Measurements from ENCODE around the gene CCDC106. TPM values are rescaled to one million over a fixed set of nuclear protein-coding genes. Genes with fewer than 3 reads are reported as not detected.

CCDC106 gene
- total RNA-seq, 1 donor from 2014 or later, result 8.9 TPM

DNA sequence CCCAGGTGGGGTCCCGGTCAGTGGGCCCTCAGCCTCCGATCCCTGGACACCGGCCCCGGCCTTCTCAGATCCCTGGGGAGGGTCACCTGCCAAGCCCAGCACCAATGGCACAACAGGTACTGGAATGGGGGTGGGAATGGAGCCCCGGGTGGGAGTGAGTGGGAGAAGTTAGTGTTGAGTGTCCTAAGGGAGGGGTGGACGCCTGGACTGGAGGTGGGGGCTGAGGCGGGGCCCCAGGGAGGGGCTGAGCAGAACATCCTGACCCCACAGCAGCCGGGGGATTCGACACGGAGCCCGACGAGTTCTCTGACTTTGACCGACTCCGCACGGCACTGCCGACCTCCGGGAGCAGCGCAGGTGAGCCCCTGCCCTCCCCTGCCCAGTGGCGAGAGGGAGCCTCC is 44.7 kb downstream of the CCDC106 start:
- intact Hi-C loops (cut with micrococcal nuclease), result no loop called here

DNA sequence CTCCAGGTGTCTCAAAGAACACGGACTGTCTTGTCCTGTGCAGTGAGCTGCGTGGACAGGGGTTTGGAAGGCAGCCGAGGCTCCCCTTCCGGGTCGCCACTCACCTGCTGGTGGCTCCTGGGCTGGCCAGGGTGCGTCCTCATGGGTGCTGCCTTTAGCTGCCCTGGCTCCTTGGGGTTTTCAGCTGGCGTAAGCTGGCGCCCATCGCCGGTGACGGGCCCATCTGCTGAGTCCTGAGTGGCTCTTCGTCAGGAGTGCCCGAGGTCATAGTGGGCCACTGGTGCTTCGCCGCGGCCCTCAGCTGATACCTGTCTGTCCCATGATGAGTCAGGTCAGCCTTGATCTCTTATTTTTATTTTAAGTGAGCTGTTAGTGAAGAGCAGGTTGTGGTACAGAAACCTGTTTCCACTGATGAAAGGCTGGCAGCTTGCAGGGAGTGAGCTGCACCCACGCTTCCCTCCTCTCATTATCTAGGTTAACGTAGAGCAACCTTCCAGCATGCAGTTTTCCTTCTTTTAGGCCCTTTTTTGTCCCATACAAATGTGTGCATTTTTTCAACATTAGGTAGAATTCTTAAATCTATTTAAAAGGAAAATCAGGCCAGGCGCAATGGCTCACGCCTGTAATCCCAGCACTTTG is 45.4 kb downstream of the CCDC106 start:
- intact Hi-C loops (cut with micrococcal nuclease), result no loop called here

GRCh38 chr19:55694241-55694655 is 46.2 kb downstream of the CCDC106 start:
- intact Hi-C loops (cut with micrococcal nuclease), result no loop called here

GRCh38 chr19:55694656-55695491 is 46.9 kb downstream of the CCDC106 start:
- intact Hi-C loops (cut with micrococcal nuclease), result no loop called here

GRCh38 chr19:55695511-55696290 is 47.7 kb downstream of the CCDC106 start:
- intact Hi-C loops (cut with micrococcal nuclease), result no loop called here

GRCh38 chr19:55696301-55697068 is 48.5 kb downstream of the CCDC106 start:
- intact Hi-C loops (cut with micrococcal nuclease), result no loop called here

DNA sequence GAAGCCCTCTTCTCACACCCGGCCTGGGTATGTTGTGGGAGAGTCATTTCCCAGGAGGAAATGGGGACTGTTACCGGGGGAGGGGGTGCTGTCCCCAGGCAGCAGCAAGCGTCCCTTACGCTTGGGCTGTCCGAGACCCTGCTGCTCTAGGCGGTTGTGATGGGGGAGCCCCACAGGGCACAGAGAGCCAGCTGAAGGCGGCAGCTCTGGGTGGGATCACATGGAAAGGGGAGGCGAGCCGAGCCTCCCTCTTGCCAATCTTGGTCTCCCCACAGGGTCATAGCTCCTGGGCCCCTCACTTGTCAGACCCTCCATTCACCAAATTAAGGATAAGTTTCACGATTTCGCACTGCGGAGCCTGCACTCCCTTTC is 49.0 kb downstream of the CCDC106 start:
- intact Hi-C loops (cut with micrococcal nuclease), result no loop called here

- intact Hi-C loops (cut with micrococcal nuclease), result no loop called here
Observed at GRCh38 chr19:55697698-55698097, 49.7 kb downstream of the CCDC106 start.

GRCh38 chr19:55698256-55698655 is 50.2 kb downstream of the CCDC106 start:
- intact Hi-C loops (cut with micrococcal nuclease), result no loop called here

DNA sequence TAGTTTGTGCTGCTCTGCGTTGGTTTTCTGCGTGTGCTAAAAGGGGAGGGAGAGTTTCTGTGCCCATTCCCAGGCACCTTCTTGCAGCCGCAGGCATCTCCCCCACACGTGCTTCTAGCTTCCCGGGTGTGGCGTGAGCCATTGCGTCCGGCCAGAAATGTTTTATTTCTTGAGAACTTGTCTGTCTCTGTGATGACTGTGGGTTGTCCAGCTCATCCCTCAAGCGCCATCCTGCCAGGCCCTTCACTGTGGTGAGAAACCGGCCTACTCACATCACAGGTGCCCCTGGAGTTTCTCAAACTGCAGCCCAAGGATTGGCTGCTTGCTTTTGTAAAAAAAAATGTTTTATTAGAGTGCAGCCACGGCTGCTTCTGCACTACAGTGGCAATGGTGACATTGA is 51.2 kb downstream of the CCDC106 start:
- intact Hi-C loops (cut with micrococcal nuclease), result no loop called here

- intact Hi-C loops (cut with micrococcal nuclease), result loop anchor here (5.0 kb wide), 1 partner anchor 631 kb away; no protein-coding TSS in a partner anchor
Observed at GRCh38 chr19:55700813-55701212, 52.8 kb downstream of the CCDC106 start.

- intact Hi-C loops (cut with micrococcal nuclease), result loop anchor here (5.0 kb wide), 1 partner anchor 630 kb away; no protein-coding TSS in a partner anchor
Observed at GRCh38 chr19:55702131-55702627, 54.2 kb downstream of the CCDC106 start.

Other genes starting within 250 kb of the CCDC106 start
- gene UBE2S, start 240.4 kb upstream of the CCDC106 start, total RNA-seq, result 167 and 180 TPM in 2 replicates
- gene SHISA7, start 204.9 kb upstream of the CCDC106 start, total RNA-seq, result not detected in 2 replicates
- gene ISOC2, start 186.6 kb upstream of the CCDC106 start, total RNA-seq, result 18.3 and 22.5 TPM in 2 replicates
- gene C19orf85, start 183.5 kb upstream of the CCDC106 start, total RNA-seq, result not detected in 2 replicates
- 6.3 and 8.9 TPM in 2 replicates for gene ZNF628, start 171.6 kb upstream of the CCDC106 start, total RNA-seq
- gene NAT14, start 163.0 kb upstream of the CCDC106 start, total RNA-seq, result 11.4 and 13.2 TPM in 2 replicates
- 0.15 and 0.39 TPM in 2 replicates for gene SSC5D, start 159.8 kb upstream of the CCDC106 start, total RNA-seq
- gene SBK2, start 111.1 kb upstream of the CCDC106 start, total RNA-seq, result not detected in 2 replicates
- gene SBK3, start 102.7 kb upstream of the CCDC106 start, total RNA-seq, result not detected in 2 replicates
- 7.3 and 8.0 TPM in 2 replicates for gene ZNF579, start 67.4 kb upstream of the CCDC106 start, total RNA-seq
- gene FIZ1, start 48.7 kb upstream of the CCDC106 start, total RNA-seq, result 14.9 and 15.5 TPM in 2 replicates
- 21.0 and 25.4 TPM in 2 replicates for gene ZNF524, start 47.9 kb upstream of the CCDC106 start, total RNA-seq
- gene ZNF865, start 42.6 kb upstream of the CCDC106 start, total RNA-seq, result 15.8 and 16.8 TPM in 2 replicates
- 4.6 and 4.7 TPM in 2 replicates for gene ZNF784, start 23.6 kb upstream of the CCDC106 start, total RNA-seq
- gene ZNF580, start 7.2 kb upstream of the CCDC106 start, total RNA-seq, result 42.6 and 46.1 TPM in 2 replicates
- 22.0 and 23.6 TPM in 2 replicates for gene ZNF581, start 4.6 kb upstream of the CCDC106 start, total RNA-seq
- 258 and 268 TPM in 2 replicates for gene U2AF2, start 6.8 kb downstream of the CCDC106 start, total RNA-seq
- gene EPN1, start 27.0 kb downstream of the CCDC106 start, total RNA-seq, result 55.9 and 58.2 TPM in 2 replicates
- gene NLRP9, start 90.2 kb downstream of the CCDC106 start, total RNA-seq, result not detected in 2 replicates
- not detected in 2 replicates for gene RFPL4A, start 110.9 kb downstream of the CCDC106 start, total RNA-seq
- not detected in 2 replicates for gene RFPL4AL1, start 120.9 kb downstream of the CCDC106 start, total RNA-seq
- gene NLRP11, start 183.8 kb downstream of the CCDC106 start, total RNA-seq, result not detected in 2 replicates
- gene NLRP4, start 188.3 kb downstream of the CCDC106 start, total RNA-seq, result not detected in 2 replicates